H1 (cell line): Measurements from ENCODE around the gene RBM18. TPM values are rescaled to one million over a fixed set of nuclear protein-coding genes. Genes with fewer than 3 reads are reported as not detected.

ENCODE experiments used
- GABPA ChIP-seq: IDR thresholded peaks from 2 replicates; pipeline ENCODE4 v1.6.1; 2011; ENCODE audit warnings: mild to moderate bottlenecking, low read length, moderate library complexity, borderline replicate concordance; ENCODE audit not compliant: insufficient read depth
- YY1 ChIP-seq: IDR thresholded peaks from 2 replicates; pipeline ENCODE4 v1.6.1; 2011; ENCODE audit warnings: low read depth, mild to moderate bottlenecking, low read length
- polyA plus RNA-seq, 7 experiments: library from polyadenylated mRNA; depleted of rRNA in 3 of 7; stranded (reverse) in 5 of 7; unstranded in 2 of 7; fragments of >200 nt in 5 of 7; fragments of 200-250 nt in 2 of 7; gene quantifications; 1 replicate in 5 of 7; 2 replicates in 1 of 7; 4 replicates in 1 of 7; pipeline versions ENCODE4 v1.2.1 to v1.2.3, GENCODE V29; 2011 to 2013; ENCODE audit warnings: missing spikeins in 2 of 7, mixed read lengths in 2 of 7
- total RNA-seq: library from RNA; stranded (reverse); fragmentation: NEBNext Ultra II Directional; extraction: Animal tissue kit (Norgen Biotek cat#: 25700); gene quantifications from 2 replicates; pipeline ENCODE4 v1.2.1, GENCODE V29; 2021
- TF ChIP-seq, protein P1 (sequence below), 3 experiments: IDR thresholded peaks; 1 replicate in 2 of 3; 2 replicates in 1 of 3; pipeline versions ENCODE4 v1.5.1 to v1.6.1; 2011; ENCODE audit warnings: low read length in 3 of 3, mild to moderate bottlenecking in 3 of 3, inconsistent platforms in 2 of 3, low read depth in 1 of 3, moderate library complexity in 1 of 3; ENCODE audit not compliant: insufficient read depth in 1 of 3; ENCODE audit errors: control extremely low read depth in 1 of 3

RBM18 gene
- total and polyA plus RNA-seq, 2 of the 8 experiments (the other 6 are each of a cell fraction or from before 2014, with no cell fraction given) = 5.9 to 14.3 TPM

DNA sequence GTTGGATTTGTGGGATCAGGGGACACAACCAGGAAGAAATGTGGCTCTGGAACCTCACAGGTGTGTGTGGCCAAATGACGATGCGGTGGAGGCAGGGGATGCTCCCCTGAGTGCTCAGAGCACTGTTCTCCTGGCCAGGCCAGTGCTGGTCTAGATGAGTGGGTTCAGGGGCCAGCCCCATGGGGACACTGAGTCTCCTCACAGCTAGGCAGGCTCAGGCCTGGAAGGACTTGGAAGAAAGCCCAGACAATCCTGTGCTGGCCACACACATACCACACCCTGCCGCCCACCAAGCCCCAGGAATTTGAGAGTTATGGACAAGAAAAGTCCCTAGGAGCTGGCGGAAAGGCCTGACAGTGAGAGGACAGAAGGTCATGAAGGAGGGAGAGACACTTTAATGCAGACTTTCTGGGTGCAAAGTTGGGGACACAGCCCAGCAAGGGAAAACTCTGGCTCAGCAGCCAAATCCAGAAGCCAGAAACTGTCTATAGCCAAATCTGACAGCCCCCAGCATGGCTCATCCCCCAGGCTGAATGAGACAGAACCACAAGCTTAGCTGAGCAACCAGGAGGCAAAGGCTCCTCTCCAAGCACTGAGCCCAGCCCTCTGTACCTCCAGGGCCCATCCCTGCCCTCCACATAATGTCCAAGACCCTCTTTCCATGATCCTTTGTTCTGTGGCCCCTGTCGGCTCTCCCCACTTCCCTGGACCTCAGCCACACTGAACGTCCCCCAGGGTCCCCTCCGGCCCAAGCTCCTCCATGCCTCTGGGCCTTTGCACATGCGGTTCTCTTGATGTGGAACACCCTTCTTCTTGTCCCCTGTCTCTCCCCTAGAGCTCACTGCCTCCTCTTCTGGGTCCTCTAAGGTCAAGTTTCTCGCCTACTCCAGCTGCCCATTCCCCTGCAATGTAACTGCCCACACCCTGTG is 58.3 kb downstream of the RBM18 start (continued):
- no peak for TF ChIP-seq GABPA
- no peak for TF ChIP-seq YY1
- TF ChIP-seq, protein P1, sequence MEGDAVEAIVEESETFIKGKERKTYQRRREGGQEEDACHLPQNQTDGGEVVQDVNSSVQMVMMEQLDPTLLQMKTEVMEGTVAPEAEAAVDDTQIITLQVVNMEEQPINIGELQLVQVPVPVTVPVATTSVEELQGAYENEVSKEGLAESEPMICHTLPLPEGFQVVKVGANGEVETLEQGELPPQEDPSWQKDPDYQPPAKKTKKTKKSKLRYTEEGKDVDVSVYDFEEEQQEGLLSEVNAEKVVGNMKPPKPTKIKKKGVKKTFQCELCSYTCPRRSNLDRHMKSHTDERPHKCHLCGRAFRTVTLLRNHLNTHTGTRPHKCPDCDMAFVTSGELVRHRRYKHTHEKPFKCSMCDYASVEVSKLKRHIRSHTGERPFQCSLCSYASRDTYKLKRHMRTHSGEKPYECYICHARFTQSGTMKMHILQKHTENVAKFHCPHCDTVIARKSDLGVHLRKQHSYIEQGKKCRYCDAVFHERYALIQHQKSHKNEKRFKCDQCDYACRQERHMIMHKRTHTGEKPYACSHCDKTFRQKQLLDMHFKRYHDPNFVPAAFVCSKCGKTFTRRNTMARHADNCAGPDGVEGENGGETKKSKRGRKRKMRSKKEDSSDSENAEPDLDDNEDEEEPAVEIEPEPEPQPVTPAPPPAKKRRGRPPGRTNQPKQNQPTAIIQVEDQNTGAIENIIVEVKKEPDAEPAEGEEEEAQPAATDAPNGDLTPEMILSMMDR (IDR thresholded peaks at IDR 0.05; ENCODE audit: control extremely low read depth in 1 of 3, insufficient read depth in 1 of 3, low read depth in 1 of 3, low read length in 3 of 3) = no peak
- TF ChIP-seq, all 59 proteins: peak for 0
